Epithelial cell of esophagus (primary cell): ENCODE measurements around the gene RASSF3.

Source experiments
- DNase-seq: peaks from one replicate; pipeline ENCODE4 v3.0.0; 2010; ENCODE audit warnings: low read depth
- H3K4me3 ChIP-seq: 2 replicates; pipeline ENCODE4 v1.5.1; 2011; ENCODE audit warnings: mild to moderate bottlenecking, low read length, control low read depth
- TF ChIP-seq, protein P1 (sequence below): IDR thresholded peaks from 2 replicates; pipeline ENCODE4 v1.5.1; 2011; ENCODE audit warnings: low read depth, mild to moderate bottlenecking, low read length, control low read depth, inconsistent platforms; ENCODE audit not compliant: insufficient read depth; ENCODE audit errors: missing control alignments

Gene RASSF3

GRCh38 chr12:64681200-64682052, 71.1 kb downstream of the RASSF3 start:
- no peak overlapping the region for H3K4me3 ChIP-seq
- no peak for DNase-seq

DNA sequence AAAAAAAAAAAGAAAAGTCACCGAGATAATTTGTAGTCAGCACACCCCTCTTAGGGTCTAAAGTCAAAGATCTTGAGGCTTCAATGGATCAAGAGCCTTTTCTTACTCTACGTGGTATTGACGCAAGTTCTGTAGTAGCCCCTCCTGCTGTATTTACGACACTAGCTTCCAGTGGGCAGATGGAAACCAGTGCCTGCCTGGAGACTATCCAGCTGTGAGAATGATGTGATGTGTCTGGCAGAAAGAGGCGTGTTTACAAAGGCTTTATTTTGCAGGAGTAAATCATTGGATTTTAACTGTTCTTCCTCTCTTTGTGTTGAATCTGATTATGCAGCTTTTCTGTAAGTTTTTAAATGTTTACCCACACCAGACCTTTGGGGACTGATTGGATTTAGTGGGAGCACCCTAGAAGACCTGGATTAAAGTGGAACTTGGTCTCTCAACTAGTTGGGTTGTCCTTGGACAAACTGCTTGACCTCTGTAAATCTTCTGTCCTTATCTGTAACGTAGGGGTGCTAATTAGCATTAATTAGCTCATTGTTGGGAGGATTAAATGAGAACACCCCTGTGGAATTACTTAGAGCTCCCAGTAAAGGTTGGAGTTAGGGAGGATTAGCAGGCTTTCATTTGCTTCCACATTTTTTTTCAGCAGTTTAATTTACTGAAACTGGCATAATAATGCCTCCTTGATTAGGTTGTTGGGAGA, 72.4 kb downstream of the RASSF3 start:
- no peak for DNase-seq
- TF ChIP-seq, protein P1, sequence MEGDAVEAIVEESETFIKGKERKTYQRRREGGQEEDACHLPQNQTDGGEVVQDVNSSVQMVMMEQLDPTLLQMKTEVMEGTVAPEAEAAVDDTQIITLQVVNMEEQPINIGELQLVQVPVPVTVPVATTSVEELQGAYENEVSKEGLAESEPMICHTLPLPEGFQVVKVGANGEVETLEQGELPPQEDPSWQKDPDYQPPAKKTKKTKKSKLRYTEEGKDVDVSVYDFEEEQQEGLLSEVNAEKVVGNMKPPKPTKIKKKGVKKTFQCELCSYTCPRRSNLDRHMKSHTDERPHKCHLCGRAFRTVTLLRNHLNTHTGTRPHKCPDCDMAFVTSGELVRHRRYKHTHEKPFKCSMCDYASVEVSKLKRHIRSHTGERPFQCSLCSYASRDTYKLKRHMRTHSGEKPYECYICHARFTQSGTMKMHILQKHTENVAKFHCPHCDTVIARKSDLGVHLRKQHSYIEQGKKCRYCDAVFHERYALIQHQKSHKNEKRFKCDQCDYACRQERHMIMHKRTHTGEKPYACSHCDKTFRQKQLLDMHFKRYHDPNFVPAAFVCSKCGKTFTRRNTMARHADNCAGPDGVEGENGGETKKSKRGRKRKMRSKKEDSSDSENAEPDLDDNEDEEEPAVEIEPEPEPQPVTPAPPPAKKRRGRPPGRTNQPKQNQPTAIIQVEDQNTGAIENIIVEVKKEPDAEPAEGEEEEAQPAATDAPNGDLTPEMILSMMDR = no peak
- no peak overlapping the region for H3K4me3 ChIP-seq

More at GRCh38 chr12:64681200-64682052, 71.1 kb downstream of the RASSF3 start:
- TF ChIP-seq, protein P1 = no peak

- H3K4me3 ChIP-seq = no peak overlapping the region
- TF ChIP-seq, protein P1 = no peak
- DNase-seq = no peak
Observed at GRCh38 chr12:64683816-64684543, 73.7 kb downstream of the RASSF3 start.

- no peak for DNase-seq
- TF ChIP-seq, protein P1 = no peak
- H3K4me3 ChIP-seq = no peak overlapping the region
Observed at GRCh38 chr12:64685050-64685449, 74.8 kb downstream of the RASSF3 start.

GRCh38 chr12:64685605-64686004, 75.3 kb downstream of the RASSF3 start:
- DNase-seq = no peak
- TF ChIP-seq, protein P1 = no peak
- H3K4me3 ChIP-seq = no peak overlapping the region

- no peak overlapping the region for H3K4me3 ChIP-seq
- TF ChIP-seq, protein P1 = no peak
- DNase-seq = no peak
Observed at GRCh38 chr12:64687816-64688215, 77.5 kb downstream of the RASSF3 start.
